Measurements from ENCODE around the gene ATP8B4.

DNA sequence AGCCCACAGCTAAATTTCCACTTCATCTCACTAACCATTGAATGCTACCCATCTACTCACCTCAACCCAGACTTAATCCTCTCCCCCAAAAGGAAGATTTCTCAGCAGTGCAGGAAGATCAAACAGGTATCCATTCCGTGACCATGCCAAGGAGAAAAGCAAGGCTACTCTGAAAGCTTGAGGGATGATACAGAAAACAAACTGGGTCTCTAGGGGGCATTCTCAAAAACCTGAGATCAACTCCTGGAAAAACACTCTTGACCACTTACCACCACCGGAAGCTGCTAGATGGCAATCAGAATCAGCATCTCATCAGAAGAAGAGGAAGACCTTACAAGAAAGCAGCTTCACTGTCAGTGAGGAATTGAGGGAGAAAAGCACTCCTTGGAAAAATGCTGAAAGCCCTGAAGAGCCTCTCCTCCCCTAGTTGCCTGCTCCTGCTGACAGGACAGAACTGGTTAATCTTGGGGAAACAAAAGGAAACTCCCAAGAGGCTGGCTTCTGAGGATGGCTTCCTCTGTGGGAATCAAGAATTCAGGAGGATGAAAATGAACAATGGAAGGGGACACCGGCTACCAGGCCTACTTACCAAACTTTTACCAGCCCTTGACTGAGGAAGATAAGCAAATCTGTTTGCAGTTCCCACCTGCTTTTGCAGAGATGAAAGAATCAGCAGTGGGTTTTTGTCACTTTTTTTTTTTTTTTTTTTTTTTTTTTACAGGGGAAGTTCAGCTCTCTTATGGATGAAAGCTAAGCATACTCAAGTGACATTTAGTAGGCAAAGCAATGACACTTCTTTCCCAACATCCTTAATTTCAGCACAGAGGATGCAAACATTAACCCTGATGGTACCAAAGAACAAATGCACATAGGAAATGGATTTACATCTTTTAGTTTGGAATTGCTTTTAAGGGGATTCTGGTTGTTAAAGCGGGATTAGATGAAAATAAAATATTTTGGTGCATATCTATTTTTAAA lies at the start of gene ATP8B4:
- no peak for TF ChIP-seq EZH2 (IDR thresholded peaks at IDR 0.05; ENCODE audit: low read depth, low read length, severe bottlenecking)
- no peak for TF ChIP-seq CHD2 (IDR thresholded peaks at IDR 0.05; ENCODE audit: low read length)
- no peak for TF ChIP-seq BCL11A (IDR thresholded peaks at IDR 0.05; ENCODE audit: low read depth in 2 of 2, low read length in 2 of 2)
- peak in 1 of 3 experiments; percentile 14; a peak in 1 of 4 replicates for TF ChIP-seq CTCF (IDR thresholded peaks at IDR 0.05; ENCODE audit: control extremely low read depth in 1 of 3, insufficient read depth in 1 of 3, low read depth in 1 of 3, low read length in 3 of 3)
- no peak for TF ChIP-seq POLR2AphosphoS5 (IDR thresholded peaks at IDR 0.05; ENCODE audit: low read depth, low read length)
- TF ChIP-seq CEBPB (IDR thresholded peaks at IDR 0.05; ENCODE audit: low read depth, low read length), result no peak
